Breast epithelium (tissue), 3 donors: ENCODE results near the gene IFT88.

Experiments used
- POLR2AphosphoS5 ChIP-seq, 3 donors: sonication (generic); formaldehyde crosslinking; IDR thresholded peaks; one replicate each; pipeline ENCODE4 v1.6.1; 2017; ENCODE audit warnings: antibody characterized with exemption in 3 of 3
- TF ChIP-seq, protein P1 (sequence below), 3 donors: fragments of 450-650 bp; IDR thresholded peaks; one replicate each; pipeline ENCODE4 v1.5.1; 2016 to 2017; ENCODE audit warnings: antibody characterized with exemption in 3 of 3, mild to moderate bottlenecking in 3 of 3, moderate library complexity in 3 of 3

DNA sequence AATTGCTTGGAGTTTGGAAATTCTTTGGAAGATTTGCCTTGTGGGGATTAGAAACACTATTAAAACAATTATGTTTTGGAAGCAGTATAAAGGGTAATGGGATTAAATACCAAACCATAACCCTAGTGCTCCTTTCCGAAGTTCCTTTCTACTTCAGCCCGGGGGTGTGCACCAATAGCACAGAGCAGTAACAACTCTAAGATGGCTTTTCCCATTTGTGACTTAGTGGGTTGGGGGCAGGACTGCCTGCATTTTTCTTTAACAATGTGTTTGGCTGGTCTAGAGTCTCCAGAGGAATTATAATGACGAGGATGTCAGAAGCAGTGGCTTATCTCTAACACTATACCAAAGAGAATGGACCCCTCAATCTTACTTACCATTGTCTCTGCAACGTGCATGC is 124.7 kb downstream of the IFT88 start:
- TF ChIP-seq, protein P1, sequence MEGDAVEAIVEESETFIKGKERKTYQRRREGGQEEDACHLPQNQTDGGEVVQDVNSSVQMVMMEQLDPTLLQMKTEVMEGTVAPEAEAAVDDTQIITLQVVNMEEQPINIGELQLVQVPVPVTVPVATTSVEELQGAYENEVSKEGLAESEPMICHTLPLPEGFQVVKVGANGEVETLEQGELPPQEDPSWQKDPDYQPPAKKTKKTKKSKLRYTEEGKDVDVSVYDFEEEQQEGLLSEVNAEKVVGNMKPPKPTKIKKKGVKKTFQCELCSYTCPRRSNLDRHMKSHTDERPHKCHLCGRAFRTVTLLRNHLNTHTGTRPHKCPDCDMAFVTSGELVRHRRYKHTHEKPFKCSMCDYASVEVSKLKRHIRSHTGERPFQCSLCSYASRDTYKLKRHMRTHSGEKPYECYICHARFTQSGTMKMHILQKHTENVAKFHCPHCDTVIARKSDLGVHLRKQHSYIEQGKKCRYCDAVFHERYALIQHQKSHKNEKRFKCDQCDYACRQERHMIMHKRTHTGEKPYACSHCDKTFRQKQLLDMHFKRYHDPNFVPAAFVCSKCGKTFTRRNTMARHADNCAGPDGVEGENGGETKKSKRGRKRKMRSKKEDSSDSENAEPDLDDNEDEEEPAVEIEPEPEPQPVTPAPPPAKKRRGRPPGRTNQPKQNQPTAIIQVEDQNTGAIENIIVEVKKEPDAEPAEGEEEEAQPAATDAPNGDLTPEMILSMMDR (IDR thresholded peaks at IDR 0.05) = no peak
- TF ChIP-seq POLR2AphosphoS5 (IDR thresholded peaks at IDR 0.05) = no peak
